ENCODE data around the gene KIRREL3. TPM values are rescaled to one million over a fixed set of nuclear protein-coding genes. Genes with fewer than 3 reads are reported as not detected.

The KIRREL3 gene
- total and polyA plus RNA-seq, 2 donors (not counting 3 experiments of a cell fraction or from before 2014, with no cell fraction given): not detected

GRCh38 chr11:126466236-126467045, 534.1 kb downstream of the KIRREL3 start:
- intact Hi-C loops (cut with micrococcal nuclease) (no loop called here), dilution Hi-C loops (cut with MboI; ENCODE audit: extremely low pct_ligation_motif_present, low sequenced_read_pairs) (no loop called here)
- Histone ChIP-seq H4K20me1 (replicated peaks; ENCODE audit: control insufficient read depth, extremely low read depth, insufficient read depth, low read length) (no peaks in the 10 kb centered on the region), H3K36me3 (ENCODE audit: control insufficient read depth in 2 of 2, extremely low read depth in 1 of 2, insufficient read depth in 2 of 2, low read length in 2 of 2) (no peaks in the 10 kb centered on the region), H3K27ac (ENCODE audit: insufficient read depth, low read depth, low read length) (no peak overlapping the region), H2AFZ (ENCODE audit: low read depth, low read length) (no peak overlapping the region), H3K27me3 (ENCODE audit: control insufficient read depth in 2 of 2, insufficient read depth in 2 of 2, low read length in 2 of 2) (no peaks in the 10 kb centered on the region), H3K9me1 (replicated peaks; ENCODE audit: control insufficient read depth, extremely low read depth, insufficient read depth, low read length) (no peaks in the 10 kb centered on the region), H3K9me3 (replicated peaks; ENCODE audit: control insufficient read depth, insufficient read depth, low read length) (no peaks in the 10 kb centered on the region), H3K4me2 (ENCODE audit: insufficient read depth, low read length) (no peak overlapping the region), H3K9ac (replicated peaks; ENCODE audit: extremely low read depth, insufficient read depth, low read length) (no peak overlapping the region), H3K4me3 (replicated peaks in 1 of 3; ENCODE audit: insufficient read depth in 1 of 3, low read depth in 1 of 3, low read length in 3 of 3) (no peak overlapping the region), H3K4me1 (ENCODE audit: control insufficient read depth, extremely low read depth, insufficient read depth, low read length) (no peaks in the 10 kb centered on the region), H3K79me2 (ENCODE audit: control insufficient read depth, insufficient read depth, low read length) (no peaks in the 10 kb centered on the region)
- DNase-seq (ENCODE audit: low read depth, low spot score): no peak
- POLR2A ChIA-PET: no interaction called here
- no TSS peak for BruUV-seq (replicated peaks)
- no peak for TF ChIP-seq JUN (IDR thresholded peaks at IDR 0.05; ENCODE audit: borderline replicate concordance, insufficient read depth, insufficient read length, low read depth)
- TF ChIP-seq GATA2 (IDR thresholded peaks at IDR 0.05; ENCODE audit: insufficient read depth, insufficient read length, low read depth, low read length): no peak
- TF ChIP-seq POLR2A (IDR thresholded peaks at IDR 0.05; ENCODE audit: low read depth, low read length): no peak
- TF ChIP-seq, protein P1, sequence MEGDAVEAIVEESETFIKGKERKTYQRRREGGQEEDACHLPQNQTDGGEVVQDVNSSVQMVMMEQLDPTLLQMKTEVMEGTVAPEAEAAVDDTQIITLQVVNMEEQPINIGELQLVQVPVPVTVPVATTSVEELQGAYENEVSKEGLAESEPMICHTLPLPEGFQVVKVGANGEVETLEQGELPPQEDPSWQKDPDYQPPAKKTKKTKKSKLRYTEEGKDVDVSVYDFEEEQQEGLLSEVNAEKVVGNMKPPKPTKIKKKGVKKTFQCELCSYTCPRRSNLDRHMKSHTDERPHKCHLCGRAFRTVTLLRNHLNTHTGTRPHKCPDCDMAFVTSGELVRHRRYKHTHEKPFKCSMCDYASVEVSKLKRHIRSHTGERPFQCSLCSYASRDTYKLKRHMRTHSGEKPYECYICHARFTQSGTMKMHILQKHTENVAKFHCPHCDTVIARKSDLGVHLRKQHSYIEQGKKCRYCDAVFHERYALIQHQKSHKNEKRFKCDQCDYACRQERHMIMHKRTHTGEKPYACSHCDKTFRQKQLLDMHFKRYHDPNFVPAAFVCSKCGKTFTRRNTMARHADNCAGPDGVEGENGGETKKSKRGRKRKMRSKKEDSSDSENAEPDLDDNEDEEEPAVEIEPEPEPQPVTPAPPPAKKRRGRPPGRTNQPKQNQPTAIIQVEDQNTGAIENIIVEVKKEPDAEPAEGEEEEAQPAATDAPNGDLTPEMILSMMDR (IDR thresholded peaks at IDR 0.05; ENCODE audit: extremely low read depth in 1 of 2, insufficient read depth in 1 of 2, low read depth in 1 of 2, low read length in 2 of 2): no peak
- no peak for TF ChIP-seq EZH2 (IDR thresholded peaks at IDR 0.05; ENCODE audit: borderline replicate concordance, low read depth, low read length, severe bottlenecking)
- no peak for TF ChIP-seq POLR2AphosphoS5 (IDR thresholded peaks at IDR 0.05; ENCODE audit: insufficient read depth, low read depth, low read length)
- TF ChIP-seq MAX (IDR thresholded peaks at IDR 0.05; ENCODE audit: insufficient read depth, insufficient read length): no peak
- TF ChIP-seq MYC (IDR thresholded peaks at IDR 0.05; ENCODE audit: low read depth, low read length): no peak
- no peak for FAIRE-seq
- CTCF ChIA-PET: interaction anchor here (7.5 kb wide), 1 partner anchor 14 kb away, joined by 78 read pairs; no protein-coding TSS in a partner anchor

All from endothelial cell of umbilical vein (primary cell).